GM12864 (cell line): ENCODE measurements around the gene C1orf159.

Experiments used
- DNase-seq: peaks from one replicate; pipeline ENCODE4 v3.0.0-alpha.2; 2011; ENCODE audit warnings: low read depth
- H3K4me3 ChIP-seq: 2 replicates; pipeline ENCODE4 v1.5.1; 2011; ENCODE audit warnings: mild to moderate bottlenecking, low read depth, low read length, control low read depth
- TF ChIP-seq, protein P1 (sequence below): IDR thresholded peaks from 2 replicates; pipeline ENCODE4 v1.5.1; 2011; ENCODE audit warnings: low read depth, mild to moderate bottlenecking, moderate library complexity, low read length, control low read depth, inconsistent platforms; ENCODE audit errors: missing control alignments

The C1orf159 gene

DNA sequence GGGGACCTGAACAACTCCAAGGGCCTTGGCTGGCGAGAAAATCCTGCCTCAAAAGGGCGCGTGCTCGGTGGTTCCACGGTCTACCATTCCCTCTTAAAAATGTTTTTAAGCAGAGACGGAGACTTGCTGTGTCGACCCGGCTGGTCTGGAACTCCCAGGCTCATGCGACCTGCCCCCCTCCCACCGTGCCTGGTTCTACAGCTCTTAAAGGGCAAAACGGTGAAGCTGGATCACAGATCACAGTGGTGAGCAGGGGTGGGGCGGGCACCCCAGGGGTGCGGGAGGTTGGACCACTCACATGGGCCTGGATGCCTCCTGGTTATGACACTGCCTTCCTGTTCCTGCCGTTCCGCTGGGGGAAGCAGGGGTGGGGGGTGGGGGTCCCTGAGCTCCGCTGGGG is 4.2 kb upstream of the C1orf159 start:
- H3K4me3 ChIP-seq = no peak overlapping the region
- TF ChIP-seq, protein P1, sequence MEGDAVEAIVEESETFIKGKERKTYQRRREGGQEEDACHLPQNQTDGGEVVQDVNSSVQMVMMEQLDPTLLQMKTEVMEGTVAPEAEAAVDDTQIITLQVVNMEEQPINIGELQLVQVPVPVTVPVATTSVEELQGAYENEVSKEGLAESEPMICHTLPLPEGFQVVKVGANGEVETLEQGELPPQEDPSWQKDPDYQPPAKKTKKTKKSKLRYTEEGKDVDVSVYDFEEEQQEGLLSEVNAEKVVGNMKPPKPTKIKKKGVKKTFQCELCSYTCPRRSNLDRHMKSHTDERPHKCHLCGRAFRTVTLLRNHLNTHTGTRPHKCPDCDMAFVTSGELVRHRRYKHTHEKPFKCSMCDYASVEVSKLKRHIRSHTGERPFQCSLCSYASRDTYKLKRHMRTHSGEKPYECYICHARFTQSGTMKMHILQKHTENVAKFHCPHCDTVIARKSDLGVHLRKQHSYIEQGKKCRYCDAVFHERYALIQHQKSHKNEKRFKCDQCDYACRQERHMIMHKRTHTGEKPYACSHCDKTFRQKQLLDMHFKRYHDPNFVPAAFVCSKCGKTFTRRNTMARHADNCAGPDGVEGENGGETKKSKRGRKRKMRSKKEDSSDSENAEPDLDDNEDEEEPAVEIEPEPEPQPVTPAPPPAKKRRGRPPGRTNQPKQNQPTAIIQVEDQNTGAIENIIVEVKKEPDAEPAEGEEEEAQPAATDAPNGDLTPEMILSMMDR = no peak
- DNase-seq = no peak

DNA sequence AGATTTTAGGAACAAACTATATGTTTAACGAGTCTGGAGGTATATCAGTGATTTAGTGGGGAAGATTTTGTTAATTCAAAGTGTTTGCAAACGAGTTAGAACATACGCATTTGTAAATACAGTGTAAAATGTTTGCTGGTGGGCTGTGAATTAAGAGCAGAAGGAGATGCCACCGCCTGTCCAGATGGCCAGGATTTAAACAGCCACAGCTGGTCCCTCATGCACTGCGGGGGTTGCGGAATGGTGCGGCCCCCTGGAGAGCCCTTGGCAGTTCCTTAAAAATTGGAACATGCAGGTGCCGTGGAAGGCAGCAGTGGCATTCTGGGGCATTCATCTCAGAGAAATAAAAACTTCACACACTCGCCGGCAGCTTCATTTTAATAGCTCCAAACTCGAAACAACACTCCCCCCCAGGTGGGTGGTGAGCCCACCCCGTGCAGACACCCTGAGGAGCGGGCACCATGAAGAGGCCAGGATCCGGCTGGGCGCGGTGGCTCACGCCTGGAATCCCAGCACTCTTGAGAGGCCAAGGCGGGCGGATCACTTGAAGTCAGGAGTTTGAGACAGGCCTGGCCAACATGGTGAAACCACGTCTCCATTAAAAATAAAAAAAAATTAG is 3.5 kb upstream of the C1orf159 start:
- H3K4me3 ChIP-seq = no peak overlapping the region
- no peak for DNase-seq
- TF ChIP-seq, protein P1 = no peak

GRCh38 chr1:1118876-1119220 is 3.0 kb upstream of the C1orf159 start:
- H3K4me3 ChIP-seq = no peak overlapping the region
- DNase-seq = no peak
- TF ChIP-seq, protein P1 = no peak

GRCh38 chr1:1118011-1118875 is 2.4 kb upstream of the C1orf159 start:
- no peak overlapping the region for H3K4me3 ChIP-seq
- TF ChIP-seq, protein P1 = no peak
- DNase-seq = no peak

GRCh38 chr1:1117469-1117831 is 1.6 kb upstream of the C1orf159 start:
- H3K4me3 ChIP-seq = no peak overlapping the region
- TF ChIP-seq, protein P1 = no peak
- no peak for DNase-seq

DNA sequence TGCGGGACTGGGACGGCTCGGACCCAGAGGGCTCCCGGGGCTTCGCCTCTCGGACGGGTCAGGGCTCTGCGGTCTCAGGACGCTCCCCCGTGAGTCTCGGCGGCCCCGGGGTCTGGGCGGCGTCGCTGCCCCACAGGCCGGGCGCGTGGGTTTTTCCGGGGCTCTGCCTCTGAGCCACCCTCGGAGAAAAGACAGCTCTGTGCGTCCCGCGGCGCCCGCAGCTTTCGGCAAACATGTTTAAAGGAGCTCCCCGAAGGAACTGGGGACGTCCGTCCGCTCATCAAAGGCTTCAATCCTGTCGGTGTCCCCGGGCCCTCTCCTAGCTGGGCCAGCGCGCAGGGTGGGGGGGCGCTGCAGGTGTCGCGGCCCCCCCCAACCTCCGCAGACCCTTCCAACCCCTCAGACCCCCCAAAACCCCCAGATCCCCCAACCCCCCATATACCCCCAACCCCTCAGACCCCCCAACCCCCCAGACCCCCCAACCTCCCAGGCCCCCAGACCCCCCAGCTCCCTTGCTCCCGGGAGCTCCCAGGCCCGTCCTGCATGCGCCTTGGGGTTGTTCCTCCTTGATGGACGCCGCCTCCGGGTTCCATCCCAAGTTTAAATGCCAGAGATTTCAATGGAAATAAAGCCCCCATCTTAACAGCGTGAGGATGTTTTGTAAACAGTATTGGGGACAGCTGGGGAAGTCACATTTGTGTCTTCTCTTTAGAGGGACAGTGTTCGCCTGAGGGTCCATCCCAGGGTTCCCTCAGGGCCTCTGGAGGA is 996 bp upstream of the C1orf159 start:
- TF ChIP-seq, protein P1 = no peak
- peak overlapping the region; percentile 52 for H3K4me3 ChIP-seq
- no peak for DNase-seq
